HS-27A (cell line): ENCODE results near the gene AHRR.

Experiments
- DNase-seq: peaks from one replicate; pipeline ENCODE4 v3.0.0-alpha.2; 2012; ENCODE audit warnings: low read depth, missing footprints

Gene AHRR

DNA sequence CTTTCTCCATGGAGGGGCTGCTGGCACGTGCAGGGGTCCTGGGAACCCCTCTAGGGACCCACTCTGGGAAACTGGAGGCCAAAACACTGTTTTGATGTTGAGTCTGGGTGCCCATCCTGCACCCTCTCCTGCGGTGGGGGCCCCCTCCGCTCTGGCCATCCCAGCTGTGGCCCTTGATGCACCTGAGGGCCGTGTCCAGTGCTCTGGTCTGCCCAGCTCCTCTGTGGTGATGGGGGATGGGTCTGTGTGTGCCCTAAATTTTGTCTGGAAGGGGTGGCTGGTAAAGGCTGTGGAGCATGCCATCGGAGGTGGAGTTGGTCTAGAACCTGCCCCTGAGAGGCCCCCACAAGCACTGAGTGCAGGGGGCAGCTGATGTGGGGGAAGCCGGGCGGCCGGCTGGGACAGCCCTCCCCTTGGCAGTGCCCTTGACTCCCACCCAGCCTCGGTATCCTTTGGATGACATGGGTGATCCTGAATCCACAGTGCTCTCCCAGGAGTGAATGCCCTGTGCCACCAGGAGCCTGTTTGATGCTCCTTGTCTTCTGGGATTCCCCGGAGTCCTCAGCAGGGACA, 26.3 kb downstream of the AHRR start:
- no peak for DNase-seq

DNA sequence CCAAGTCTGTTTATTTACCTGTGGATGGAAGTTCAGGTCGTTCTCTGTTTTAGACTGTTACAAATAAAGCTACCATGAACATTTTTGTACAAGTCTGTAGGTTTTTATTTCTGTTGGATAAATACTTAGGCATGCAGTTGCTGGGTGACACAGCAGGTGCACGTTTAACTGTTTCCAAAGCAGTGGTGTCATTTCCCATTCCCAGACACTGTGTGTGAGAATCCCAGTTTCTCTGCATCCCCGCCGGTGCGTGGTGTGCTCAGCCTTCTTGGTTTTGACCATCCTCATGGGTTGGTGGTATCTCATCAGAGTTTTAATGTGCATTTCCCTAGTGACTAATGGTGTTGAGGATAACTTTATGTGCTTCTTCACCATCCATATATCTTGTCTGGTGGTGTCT, 27.2 kb downstream of the AHRR start:
- DNase-seq = no peak

DNA sequence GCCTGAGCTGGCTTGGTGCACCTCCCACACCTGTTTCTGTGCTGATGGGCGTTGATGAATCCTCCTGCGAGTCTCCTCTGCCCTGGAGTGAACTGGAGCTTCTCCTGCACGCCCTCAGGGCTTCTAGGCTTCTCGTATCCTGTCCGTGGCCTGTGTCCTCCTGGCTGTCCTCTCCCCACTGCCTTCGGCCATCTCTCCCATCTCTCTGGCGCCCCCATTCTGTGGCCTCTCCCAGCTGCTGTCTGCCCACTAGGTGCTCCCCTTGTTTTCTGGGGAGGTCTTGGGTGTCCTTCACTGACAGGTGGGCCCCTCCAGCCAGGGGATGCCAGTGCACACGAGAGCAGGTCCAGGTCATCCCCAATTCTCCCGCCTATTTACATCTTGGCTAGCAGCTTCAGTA, 28.8 kb downstream of the AHRR start:
- DNase-seq = no peak

DNA sequence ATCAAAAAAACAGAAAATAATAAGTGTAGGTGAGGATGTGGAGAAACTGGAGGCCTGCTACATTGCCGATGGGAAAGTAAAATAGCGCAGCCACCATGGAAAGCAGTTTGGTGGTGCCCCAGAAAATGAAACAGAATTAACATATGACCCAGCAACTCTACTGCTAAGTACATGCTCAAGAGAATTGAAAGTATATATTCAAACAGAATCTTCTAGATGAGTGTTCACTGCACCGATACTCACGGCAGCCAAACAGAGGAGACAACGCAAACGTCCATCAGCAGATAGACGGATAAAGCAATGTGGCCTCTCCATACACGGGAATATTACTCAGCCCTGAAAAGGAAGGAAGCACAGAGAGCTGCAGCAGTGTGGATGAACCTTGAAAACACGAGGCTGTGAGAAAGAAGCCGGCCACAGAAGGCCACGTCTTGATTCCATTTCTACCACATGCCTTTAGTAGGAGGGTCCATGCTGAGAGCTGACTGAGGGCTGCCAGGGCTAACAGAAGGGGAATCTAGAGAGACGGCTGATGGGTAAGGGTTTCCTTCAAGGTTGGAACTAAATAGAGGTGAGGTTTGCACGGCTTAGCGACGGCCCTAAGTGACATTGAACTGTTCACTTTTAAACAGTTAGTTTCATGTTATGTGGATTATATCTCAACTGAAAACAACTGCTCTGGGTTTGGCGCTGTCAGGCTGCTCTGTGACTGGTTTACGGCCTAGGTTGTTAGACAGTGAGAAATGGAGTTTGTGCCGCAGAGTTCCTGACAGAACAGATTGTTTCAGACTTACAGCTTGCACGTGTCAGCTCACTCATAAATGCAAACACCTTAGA, 29.8 kb downstream of the AHRR start:
- DNase-seq = no peak

DNA sequence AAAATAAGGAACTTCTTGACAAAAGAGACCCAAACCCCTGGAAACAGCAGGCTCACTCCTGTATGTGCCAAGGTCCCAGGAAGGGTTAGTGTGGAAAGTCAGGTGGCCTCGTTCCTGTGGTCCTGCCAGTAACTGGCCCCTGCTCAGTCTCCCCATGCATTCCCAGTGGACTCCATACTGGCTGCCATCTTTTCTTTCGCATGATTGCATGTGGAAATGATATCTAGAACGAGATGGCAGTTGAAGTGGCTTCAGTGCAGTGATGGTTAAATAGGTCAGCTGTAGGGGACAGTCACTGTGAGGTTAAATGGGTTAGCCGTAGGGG, 30.4 kb downstream of the AHRR start:
- no peak for DNase-seq

DNA sequence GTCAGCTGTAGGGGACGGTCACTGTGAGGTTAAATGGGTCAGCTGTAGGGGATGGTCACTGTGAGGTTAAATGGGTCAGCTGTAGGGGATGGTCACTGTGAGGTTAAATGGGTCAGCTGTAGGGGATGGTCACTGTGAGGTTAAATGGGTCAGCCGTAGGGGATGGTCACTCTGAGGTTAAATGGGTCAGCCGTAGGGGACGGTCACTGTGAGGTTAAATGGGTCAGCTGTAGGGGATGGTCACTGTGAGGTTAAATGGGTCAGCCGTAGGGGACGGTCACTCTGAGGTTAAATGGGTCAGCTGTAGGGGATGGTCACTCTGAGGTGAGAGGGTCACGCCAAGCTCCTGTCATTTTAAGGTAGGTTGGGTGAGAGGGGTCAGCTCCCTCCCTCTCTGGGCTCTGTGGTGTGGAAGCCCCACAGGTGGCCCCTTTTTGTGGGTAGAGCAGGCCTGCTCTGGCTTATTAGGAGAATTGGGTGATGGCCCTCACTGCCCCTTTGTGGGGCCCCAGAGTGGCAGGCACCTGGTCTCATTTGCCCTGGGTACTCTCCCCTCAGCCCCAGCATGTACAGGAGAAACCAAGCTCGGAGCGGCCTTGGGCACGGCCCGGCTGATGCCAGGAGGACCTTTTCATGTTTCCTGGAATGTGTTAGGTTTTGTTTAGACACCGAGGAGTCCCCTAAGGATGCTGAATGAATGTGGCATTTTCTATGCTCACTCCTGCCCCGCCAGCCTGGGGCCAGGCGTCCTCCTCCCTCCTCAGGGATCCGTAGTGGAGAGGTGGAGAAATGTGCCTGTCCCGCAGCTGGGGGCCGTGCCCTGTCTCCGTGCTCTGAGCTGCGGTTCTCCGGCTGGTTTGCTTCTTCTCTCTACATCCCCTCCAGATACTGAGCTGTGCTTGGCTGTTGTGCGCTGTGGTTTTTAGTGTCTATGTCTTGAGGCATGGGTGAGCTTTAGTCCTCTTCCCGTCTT, 31.4 kb downstream of the AHRR start:
- no peak for DNase-seq

DNA sequence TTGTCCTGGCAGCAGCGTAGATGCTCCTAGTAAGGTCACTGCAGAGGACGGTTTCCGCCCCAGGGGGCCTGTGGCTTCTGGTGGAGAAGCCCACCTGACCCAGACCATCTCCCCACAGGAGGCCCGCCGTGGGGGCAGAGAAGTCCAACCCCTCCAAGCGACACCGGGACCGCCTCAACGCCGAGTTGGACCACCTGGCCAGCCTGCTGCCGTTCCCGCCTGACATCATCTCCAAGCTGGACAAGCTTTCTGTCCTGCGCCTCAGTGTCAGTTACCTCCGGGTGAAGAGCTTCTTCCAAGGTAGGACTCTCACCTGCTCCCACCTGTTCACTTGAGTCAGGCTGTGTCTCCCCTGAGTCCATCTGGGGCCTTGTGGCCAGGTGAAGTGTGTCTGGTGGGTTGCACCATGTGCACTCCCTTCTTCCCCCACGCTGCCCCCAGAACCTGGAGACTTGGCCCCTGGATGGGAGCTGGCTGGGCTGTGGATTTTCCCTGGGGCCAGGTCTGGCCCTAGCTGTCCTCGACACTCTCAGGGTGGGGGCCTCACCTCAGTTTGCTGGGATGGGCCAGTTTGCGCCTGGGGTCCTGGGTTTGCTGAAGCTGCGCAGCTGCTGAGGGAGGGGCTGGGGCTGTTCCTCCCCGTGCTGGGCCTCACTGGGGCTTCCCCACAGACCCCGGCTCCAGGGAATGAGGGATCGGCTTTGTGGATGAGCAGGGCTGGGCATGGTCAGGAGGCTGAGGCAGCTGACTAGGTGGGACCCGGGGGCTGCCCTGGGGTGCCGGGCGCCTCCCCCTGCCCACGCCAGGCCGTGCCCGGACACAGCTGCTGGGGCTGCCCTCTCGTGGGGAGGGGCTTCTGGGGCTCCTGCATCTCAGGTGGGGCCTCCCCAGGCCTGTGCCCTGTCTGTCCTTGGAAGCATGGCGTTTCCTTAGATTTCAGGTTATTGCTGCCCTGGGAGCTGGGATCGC, 32.4 kb downstream of the AHRR start:
- no peak for DNase-seq

DNA sequence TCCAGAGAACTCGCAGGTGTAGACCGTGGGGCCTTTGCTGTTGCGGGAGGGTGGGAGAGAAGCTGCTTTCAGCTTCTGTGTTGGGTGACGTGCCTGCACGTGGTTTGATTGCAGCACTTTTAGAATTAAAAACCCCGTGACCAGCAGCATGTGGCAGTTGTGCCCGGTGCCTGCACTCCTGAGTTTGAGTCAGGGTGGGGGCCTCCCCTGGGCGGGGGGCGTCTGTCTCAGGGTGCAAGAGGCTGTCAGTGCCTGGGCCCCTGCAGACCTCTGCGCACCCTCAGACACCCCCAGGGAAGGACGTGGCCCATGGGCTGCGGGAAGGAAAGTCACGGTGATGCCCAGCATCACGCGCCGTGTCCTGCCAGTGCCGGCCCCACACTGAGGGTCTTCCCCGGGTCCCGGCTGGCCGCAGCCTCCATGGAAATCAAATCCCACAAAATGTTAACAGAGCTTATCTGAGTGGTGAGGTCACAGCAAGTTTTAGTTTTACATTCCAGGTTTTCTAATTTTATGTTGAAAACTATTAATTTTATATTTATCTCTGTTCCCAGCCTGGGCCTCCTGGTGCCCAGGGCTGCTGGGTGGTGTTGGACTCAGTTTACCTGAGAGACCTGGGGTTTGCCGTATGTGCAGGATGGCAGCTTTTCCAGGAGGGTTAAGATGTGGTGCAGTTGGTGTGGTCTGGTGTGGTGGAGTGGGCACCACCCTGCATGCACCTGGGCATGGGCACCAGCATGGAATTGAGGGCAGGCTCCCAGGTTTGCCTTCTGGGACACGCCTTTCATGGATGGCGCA, 33.3 kb downstream of the AHRR start:
- no peak for DNase-seq

DNA sequence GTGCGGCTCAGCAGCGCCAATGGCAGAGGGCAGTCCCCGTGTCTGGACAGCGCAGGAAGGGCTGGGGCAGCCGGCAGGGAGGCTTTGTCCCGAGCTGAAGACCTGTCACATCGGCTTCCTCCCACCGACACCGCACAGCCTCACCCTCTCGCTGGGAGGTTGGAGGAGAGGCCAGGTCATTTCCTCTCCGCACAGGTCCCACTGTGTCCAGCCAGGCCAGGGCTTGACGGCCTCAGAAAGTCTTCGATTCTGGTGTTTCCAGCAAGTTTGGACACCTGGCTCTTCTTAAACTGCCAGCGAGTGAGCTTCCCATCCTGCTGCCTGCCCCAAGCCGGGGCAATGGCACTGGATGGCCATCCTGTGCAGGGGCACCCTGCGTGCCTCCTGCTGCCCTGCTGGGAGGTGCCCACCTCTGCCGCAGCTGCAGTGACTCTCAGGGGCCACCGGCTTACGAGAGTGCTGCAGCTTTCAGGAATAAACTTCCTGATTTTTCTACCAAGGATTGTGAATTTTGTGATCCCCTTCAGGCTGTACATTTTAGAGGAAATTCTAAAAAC, 33.9 kb downstream of the AHRR start:
- DNase-seq = no peak

DNA sequence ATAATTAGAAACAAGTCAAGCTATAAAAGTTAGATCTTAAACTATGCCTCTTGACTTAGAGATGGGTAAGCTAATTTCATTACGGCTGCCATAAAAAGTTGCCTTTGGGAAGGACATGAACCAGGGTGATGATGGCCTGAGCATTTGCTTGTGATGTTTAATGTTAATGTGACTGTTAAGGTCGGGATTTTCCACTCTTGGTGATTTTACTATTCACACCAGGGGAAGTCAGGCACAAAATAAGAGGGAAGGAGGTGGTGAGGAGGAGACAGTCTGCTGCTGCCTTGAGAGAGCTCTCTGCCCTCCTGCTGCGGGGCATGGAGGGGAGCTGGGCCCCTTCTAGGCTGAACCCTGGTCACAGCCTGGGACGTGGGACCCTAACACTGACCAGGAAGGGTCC, 34.4 kb downstream of the AHRR start:
- no peak for DNase-seq

DNA sequence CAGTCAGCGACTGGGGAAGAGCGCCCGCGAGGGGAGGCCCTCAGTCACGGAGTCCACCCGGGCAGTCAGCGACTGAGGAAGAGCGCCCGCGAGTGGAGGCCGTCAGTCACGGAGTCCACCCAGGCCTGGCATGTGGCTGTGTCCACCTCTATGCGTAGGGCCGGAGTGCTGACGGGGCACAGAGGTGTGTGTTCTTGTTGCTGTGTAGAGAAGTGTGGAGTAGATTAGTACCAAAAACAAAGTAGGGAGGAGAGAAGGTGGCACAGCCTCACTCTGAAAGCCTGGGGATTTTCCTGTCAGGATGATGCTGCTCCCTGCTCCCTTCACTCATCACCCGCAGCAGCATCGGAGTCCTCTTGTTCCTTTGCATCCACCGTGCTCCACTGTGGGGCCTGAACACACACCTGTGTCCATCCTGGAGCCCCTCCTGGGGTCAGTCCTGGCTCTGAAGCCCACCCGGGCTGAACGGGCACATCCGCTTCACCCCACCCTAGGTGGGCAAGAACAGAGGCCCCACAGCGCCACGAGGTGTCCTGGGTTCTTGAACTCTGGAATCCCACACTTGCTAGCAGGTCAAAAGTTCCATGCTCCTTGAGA, 37.9 kb downstream of the AHRR start:
- DNase-seq = no peak

DNA sequence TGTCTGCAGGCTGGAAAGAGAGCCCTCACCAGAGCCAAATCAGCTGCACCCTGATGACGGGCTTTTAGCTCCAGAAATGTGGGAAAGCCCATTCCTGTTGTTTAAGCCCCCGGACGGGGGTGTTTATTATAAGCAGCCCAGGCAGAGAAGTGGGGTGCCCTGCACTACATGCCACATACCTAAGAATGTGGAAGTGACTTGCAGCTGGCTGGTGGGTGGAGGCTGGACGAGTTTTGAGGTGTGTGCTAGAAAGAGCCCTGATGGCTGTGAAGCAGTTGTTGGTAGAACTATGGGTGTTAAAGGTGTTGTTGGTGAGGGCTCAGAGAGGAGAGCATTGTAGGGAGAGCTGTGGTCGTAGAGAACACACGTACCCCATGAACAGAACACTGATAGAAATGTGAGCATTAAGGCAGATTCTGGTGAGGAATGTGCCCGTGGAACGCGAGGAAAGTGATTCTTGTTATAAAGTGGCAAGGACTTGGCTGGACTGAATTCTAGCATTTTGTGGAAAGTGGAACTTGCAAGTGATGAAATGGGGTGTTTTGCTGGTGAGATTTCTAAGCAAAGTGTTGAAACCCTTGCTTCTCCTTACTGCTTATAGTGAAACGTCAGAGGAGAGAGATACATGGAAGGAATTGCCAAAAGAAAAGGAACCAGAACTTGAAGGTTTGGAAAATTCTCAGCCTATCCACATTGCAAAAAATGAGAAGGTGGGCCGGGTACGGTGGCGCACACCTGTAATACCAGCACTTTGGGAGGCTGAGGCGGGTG, 38.9 kb downstream of the AHRR start:
- no peak for DNase-seq

DNA sequence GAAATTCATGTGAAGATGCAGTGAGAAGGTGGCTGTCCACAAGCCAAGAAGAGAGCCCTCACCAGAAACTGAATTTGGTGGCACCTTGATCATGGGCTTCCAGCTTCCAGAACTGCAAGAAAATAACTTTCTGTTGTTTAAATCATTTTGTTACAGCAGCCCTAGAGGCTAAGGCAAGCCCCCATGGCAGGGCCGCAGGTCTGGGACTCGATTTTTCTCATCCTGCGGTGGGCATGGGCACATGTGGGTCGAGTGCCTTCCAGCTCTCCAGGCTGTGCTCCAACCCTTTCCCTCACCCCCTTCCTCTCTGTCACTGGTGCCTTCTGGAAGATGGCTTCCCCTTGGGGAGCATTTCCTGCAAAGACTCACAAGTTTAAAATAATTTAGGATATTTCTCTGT, 40.7 kb downstream of the AHRR start:
- no peak for DNase-seq

DNA sequence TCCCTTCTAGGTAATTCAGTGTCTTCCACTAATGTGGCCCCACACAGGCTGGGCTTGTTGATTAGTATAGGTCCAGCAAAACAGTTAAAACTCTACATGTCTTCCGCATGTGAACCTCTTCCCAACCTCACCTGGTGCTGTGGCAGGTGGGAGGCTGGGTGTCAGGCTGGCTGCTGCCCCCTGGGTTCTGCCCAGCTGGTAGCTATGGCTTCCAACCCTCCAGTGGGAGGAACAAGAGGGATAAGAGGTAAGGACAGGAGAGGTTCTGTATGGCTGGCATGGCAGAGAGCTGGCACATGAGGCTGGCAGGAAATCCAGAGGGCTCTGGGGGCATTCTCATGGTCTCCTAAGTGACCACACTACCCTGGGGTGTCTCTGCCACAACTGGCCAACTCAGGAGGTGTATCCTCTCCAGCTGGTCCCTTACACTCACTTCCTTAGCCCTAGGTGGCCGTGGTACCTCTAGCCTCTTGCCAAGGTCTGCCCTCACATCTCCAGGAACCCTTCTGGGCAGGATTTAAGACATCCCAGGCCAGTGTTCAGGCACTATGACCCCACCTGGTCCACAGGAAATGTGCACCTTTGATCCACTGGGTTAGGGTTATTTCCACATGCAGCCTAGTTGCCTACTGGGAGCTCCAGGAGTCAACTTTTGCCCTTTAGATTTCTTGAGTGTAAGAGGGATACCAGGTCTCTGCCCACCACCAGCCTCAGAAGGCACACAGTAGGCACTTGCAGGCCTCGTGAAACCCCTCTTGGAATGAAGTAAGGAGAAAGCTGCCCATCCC, 41.7 kb downstream of the AHRR start:
- no peak for DNase-seq

DNA sequence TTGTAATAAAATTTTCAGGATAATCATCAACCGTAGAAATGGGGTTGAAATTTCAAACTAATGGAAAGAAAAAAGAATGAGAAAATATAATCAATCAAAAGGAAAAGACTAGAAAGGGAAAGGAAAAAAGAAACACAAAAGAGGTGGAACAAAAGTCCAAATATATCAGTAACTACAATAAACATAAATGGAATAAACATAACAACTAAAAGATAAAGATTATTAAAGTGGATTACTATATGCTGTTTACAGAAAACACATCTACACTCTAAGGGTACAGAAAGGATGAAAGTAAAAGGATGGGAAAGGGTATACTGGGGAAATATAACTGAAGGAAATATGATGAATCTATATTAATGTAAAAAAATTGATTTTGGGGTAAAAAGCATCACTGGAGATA, 43.0 kb downstream of the AHRR start:
- DNase-seq = no peak

DNA sequence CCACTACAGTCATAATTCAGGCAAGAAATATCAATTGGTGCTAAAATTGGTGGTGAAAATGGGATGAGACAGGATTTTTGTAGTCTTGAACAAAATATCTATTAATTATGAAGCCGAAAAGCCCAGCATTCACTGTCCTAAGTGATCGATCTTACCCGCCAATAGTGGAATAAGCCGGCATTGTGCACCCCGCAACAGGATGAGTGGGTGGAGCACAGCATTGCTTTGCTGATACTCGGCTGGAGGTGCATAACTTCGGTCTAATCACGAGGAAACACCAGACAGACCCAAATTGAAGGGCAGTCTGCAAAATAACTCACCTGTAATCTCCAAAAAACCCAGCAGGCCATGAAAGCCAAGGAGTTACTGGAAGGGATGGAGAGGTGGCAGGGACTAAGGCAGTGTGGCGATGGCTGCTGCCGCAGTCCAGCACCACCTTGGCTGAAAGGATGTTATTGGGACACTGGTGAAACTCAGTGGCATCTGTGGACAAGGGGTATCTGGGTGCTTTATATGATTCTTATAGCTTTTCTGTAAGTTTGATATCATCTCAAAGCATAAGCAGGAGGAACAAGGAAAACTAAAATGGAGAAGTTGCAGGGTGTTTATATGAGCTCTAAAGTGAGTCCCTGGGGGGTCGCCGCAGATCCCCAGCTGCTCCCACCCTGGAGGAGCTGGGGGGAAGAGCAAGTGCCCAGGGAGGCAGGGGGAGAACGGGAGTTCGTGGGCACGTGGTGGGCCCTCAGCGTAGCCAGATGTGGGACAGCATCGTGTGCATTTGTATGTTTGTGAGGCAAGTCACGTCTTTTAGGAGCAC, 45.2 kb downstream of the AHRR start:
- no peak for DNase-seq

DNA sequence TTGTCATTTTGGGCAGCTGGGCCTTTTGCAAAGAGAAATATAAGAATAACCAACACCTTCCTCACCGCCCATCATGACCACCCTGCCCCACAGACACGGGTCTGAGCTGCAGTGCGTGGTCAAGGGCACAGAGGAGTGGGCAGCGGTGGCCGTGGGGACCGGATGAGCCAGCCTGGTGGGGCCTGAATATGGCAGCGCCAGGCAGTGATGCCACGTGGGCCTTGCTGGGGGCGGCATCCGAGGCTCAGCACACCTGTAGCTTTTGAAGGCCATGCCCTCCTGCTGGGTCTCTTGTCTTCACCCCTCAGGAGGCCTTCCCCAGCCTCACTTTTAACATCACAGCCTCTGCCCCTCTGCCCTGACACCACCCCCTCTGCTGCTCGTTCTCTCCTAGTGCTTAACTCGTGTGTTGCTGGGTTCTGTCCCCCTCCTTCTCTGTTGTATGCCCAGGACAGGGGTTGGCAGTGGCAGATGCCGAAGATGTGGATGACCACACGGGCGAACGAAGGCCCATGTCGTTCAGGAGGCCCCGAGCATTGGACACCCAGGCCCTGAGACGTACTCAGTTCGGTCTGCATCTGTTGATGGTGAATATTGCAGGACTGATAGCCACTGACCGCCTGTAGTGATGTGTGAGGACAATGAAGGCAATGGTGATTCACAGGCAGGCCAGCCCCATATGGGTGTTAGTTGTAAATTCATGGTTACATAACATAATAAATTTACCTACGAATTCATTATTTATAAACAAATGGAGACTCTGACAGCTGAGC, 46.0 kb downstream of the AHRR start:
- DNase-seq = no peak
